Adrenal gland (tissue), 12 donors: ENCODE measurements around the gene KIF20A. TPM values are rescaled to one million over a fixed set of nuclear protein-coding genes. Genes with fewer than 3 reads are reported as not detected.

Source experiments
- DNase-seq, 7 donors: peaks; one replicate each; pipeline ENCODE4 v3.0.0-alpha.2; 2019 to 2020
- H3K27ac ChIP-seq, 5 donors: fragments of 200-600 bp; sonication (generic) in 4 of 5; 1 replicate in 3 of 5; 2 replicates in 2 of 5; pipeline versions ENCODE4 v1.5.1 to v1.8.0; 2016 to 2020; ENCODE audit warnings: mild to moderate bottlenecking in 1 of 5
- H3K27me3 ChIP-seq: fragments of 200-600 bp; 2 replicates; pipeline ENCODE4 v1.8.0; 2021
- H3K36me3 ChIP-seq, 2 donors: fragments of 200-600 bp; replicated peaks in 1 of 2; 1 replicate in 1 of 2; 2 replicates in 1 of 2; pipeline versions ENCODE4 v1.5.1 to v1.8.0; 2018 to 2022
- H3K4me1 ChIP-seq, 2 donors: fragments of 200-600 bp; replicated peaks in 1 of 2; 1 replicate in 1 of 2; 2 replicates in 1 of 2; pipeline versions ENCODE4 v1.5.1 to v1.8.0; 2018 to 2021
- H3K4me3 ChIP-seq, 4 donors: fragments of 200-600 bp; sonication (generic) in 3 of 4; one replicate each; pipeline ENCODE4 v1.5.1; 2016 to 2018
- H3K9me3 ChIP-seq, 3 donors: fragments of 200-600 bp; sonication (generic) in 1 of 3; replicated peaks in 1 of 3; 1 replicate in 2 of 3; 2 replicates in 1 of 3; pipeline versions ENCODE4 v1.5.1 to v1.8.0; 2016 to 2021
- CTCF ChIP-seq, 6 experiments: fragments of 450-650 bp in 4 of 6; fragments of 200-600 bp in 2 of 6; sonication (generic) in 1 of 6; IDR thresholded peaks; 1 replicate in 5 of 6; 2 replicates in 1 of 6; pipeline versions ENCODE4 v1.5.1 to v1.8.0; 2016 to 2021; ENCODE audit warnings: antibody characterized with exemption in 6 of 6, mild to moderate bottlenecking in 2 of 6, moderate library complexity in 1 of 6
- POLR2A ChIP-seq, 2 donors: fragments of 450-650 bp; IDR thresholded peaks; one replicate each; pipeline ENCODE4 v1.6.1; 2017; ENCODE audit warnings: antibody characterized with exemption in 2 of 2, mild to moderate bottlenecking in 2 of 2, moderate library complexity in 1 of 2
- WGBS, 4 donors: extraction: QIAGEN DNeasy Blood & Tissue Kit in 2 of 4; methylation state at CpG; one replicate each; pipeline versions ENCODE4 v1.1.5 to v1.1.7; 2013 to 2017; 5-methylcytosine and 5-hydroxymethylcytosine counted together
- intact Hi-C, 2 donors: fragments of 100-400 bp; cut with DNase I; formaldehyde crosslinking; loops; one replicate each; pipeline versions ENCODE4 v1.14.1 to v1.15.0; 2022 to 2023
- polyA plus RNA-seq, 3 donors: library from polyadenylated mRNA; stranded (reverse); fragments of 200-250 nt in 2 of 3; fragments of 350-450 nt in 1 of 3; fragmentation: Illumina TruSeq in 1 of 3; extraction: RNeasy Lipid Tissue Mini Kit (QIAGEN cat#74804) in 1 of 3; gene quantifications; one replicate each; pipeline ENCODE4 v1.2.3, GENCODE V29; 2013 to 2014
- total RNA-seq, 9 donors: library from RNA; depleted of rRNA in 4 of 9; stranded (reverse); fragments of >200 nt in 4 of 9; fragments of 120-200 nt in 1 of 9; fragmentation: NEBNext Ultra II Directional in 1 of 9; extraction: Animal tissue kit (Norgen Biotek cat#: 25700) in 1 of 9; gene quantifications; one replicate each; pipeline versions ENCODE4 v1.1.0 to v1.2.4, GENCODE V29; 2013 to 2023
- donor health status: healthy with polysubstance abuse.
- donor health status: Bipolar disorder and iron deficiency.
- donor health status: DM: yes; HTN: yes; CAD: no.
- donor health status: DM: no; HTN: no; CAD: no.
- donor health status: DM: no; HTN: no; CAD: no.
- donor health status: DM: yes; HTN: yes; CAD: no.

The KIF20A gene
- total and polyA plus RNA-seq, 12 donors = 0.32 to 16.0 (median 1.9) TPM

- DNase-seq = no peak
- Histone ChIP-seq H3K36me3 (no peaks in the 10 kb centered on the region), H3K27ac (no peak overlapping the region), H3K4me3 (no peak overlapping the region), H3K27me3 (no peaks in the 10 kb centered on the region), H3K4me1 (peaks cover 0 to 8% of the 10 kb centered on the region in 2 donors), H3K9me3 (no peaks in the 10 kb centered on the region)
- intact Hi-C loops = loop anchor here in 1 of 2 donors (5.0 to 10.0 kb wide), 2 partner anchors 61 to 189 kb away; no protein-coding TSS in a partner anchor
- 100% methylated on average over 1 of the region's 1 CpG; no CpG with 5 or more reads in 1 of the 4 donors for WGBS, 4 donors
- TF ChIP-seq POLR2A (IDR thresholded peaks at IDR 0.05) = no peak
- TF ChIP-seq CTCF (IDR thresholded peaks at IDR 0.05) = no peak
These were observed 44.6 kb downstream of the KIF20A start for GRCh38 chr5:138223532-138223931.

- Histone ChIP-seq H3K27me3 (no peaks in the 10 kb centered on the region), H3K27ac (no peak overlapping the region), H3K4me1 (peaks cover 0 to 9% of the 10 kb centered on the region in 2 donors), H3K9me3 (no peaks in the 10 kb centered on the region), H3K36me3 (no peaks in the 10 kb centered on the region), H3K4me3 (no peak overlapping the region)
- TF ChIP-seq POLR2A (IDR thresholded peaks at IDR 0.05) (no peak), CTCF (IDR thresholded peaks at IDR 0.05) (no peak)
- 74 to 88% (median 81%) methylated on average over 6 of the region's 6 CpGs for WGBS, 4 donors
- no peak for DNase-seq
- intact Hi-C loops = loop anchor here in 1 of 2 donors (5.0 to 10.0 kb wide), 2 partner anchors 60 to 188 kb away; no protein-coding TSS in a partner anchor
These were observed 45.8 kb downstream of the KIF20A start for GRCh38 chr5:138224712-138225111.

- H3K27ac ChIP-seq = no peak overlapping the region
- no peaks in the 10 kb centered on the region for H3K9me3 ChIP-seq
- DNase-seq = no peak
- no peak for TF ChIP-seq CTCF (IDR thresholded peaks at IDR 0.05)
- TF ChIP-seq POLR2A (IDR thresholded peaks at IDR 0.05) = no peak
- intact Hi-C loops = loop anchor here in 1 of 2 donors (10.0 kb wide), 1 partner anchor 58 kb away; no protein-coding TSS in a partner anchor
- no peaks in the 10 kb centered on the region for H3K36me3 ChIP-seq
- H3K4me1 ChIP-seq = peaks cover 0 to 26% of the 10 kb centered on the region in 2 donors
- no peaks in the 10 kb centered on the region for H3K27me3 ChIP-seq
- H3K4me3 ChIP-seq = no peak overlapping the region
These were observed 48.0 kb downstream of the KIF20A start for GRCh38 chr5:138226910-138227309.

GRCh38 chr5:138229387-138229786 lies 50.5 kb downstream of the KIF20A start:
- TF ChIP-seq POLR2A (IDR thresholded peaks at IDR 0.05) (no peak), CTCF (IDR thresholded peaks at IDR 0.05) (no peak)
- WGBS, 4 donors = 73 to 83% (median 75%) methylated on average over 6 of the region's 6 CpGs
- intact Hi-C loops = loop anchor here in 1 of 2 donors (10.0 kb wide), 1 partner anchor 55 kb away; no protein-coding TSS in a partner anchor

More at GRCh38 chr5:138229387-138229786, 50.5 kb downstream of the KIF20A start:
- H3K27me3 ChIP-seq = no peaks in the 10 kb centered on the region
- H3K4me1 ChIP-seq = peaks cover 0 to 18% of the 10 kb centered on the region in 2 donors
- no peak for DNase-seq
- no peaks in the 10 kb centered on the region for H3K36me3 ChIP-seq
- H3K4me3 ChIP-seq = no peak overlapping the region
- H3K27ac ChIP-seq = no peak overlapping the region
- H3K9me3 ChIP-seq = no peaks in the 10 kb centered on the region
